Stimulated activated effector memory CD8-positive, alpha-beta T cell treated with anti-CD3 and anti-CD28 coated beads, Interleukin-12 subunit alpha, Interleukin-12 subunit beta, amount 100 ng/mL, for 72 hours (primary cell): ENCODE measurements around the gene GHR.

Experiments
- ATAC-seq: fragments of 150-1000 bp; cut with Tn5 transposase; 2 replicates; pipeline ENCODE4 v1.10.0; 2021
- DNase-seq, 2 donors: peaks; one replicate each; pipeline ENCODE4 v3.0.0; 2021 to 2022; ENCODE audit warnings: low spot score in 2 of 2
- H3K27ac Mint-ChIP-seq: one replicate; pipeline ENCODE4 v1.8.0; 2022; ENCODE audit warnings: mild to moderate bottlenecking, mixed read lengths
- H3K36me3 Mint-ChIP-seq: one replicate; pipeline ENCODE4 v1.8.0; 2022; ENCODE audit warnings: mild to moderate bottlenecking, mixed read lengths
- H3K4me1 Mint-ChIP-seq: one replicate; pipeline ENCODE4 v1.8.0; 2022; ENCODE audit warnings: mixed read lengths
- H3K4me3 Mint-ChIP-seq: one replicate; pipeline ENCODE4 v1.8.0; 2022; ENCODE audit warnings: mild to moderate bottlenecking, mixed read lengths
- H3K9me3 Mint-ChIP-seq: one replicate; pipeline ENCODE4 v1.8.0; 2022; ENCODE audit warnings: mixed read lengths

The GHR gene

GRCh38 chr5:42495914-42496313 lies 72.7 kb downstream of the GHR start:
- no peak overlapping the region for H3K4me3 Mint-ChIP-seq
- ATAC-seq, result no peak
- no peaks in the 10 kb centered on the region for H3K36me3 Mint-ChIP-seq
- H3K9me3 Mint-ChIP-seq, result no peaks in the 10 kb centered on the region
- DNase-seq, result no peak
- H3K27ac Mint-ChIP-seq, result no peak overlapping the region
- no peaks in the 10 kb centered on the region for H3K4me1 Mint-ChIP-seq

DNA sequence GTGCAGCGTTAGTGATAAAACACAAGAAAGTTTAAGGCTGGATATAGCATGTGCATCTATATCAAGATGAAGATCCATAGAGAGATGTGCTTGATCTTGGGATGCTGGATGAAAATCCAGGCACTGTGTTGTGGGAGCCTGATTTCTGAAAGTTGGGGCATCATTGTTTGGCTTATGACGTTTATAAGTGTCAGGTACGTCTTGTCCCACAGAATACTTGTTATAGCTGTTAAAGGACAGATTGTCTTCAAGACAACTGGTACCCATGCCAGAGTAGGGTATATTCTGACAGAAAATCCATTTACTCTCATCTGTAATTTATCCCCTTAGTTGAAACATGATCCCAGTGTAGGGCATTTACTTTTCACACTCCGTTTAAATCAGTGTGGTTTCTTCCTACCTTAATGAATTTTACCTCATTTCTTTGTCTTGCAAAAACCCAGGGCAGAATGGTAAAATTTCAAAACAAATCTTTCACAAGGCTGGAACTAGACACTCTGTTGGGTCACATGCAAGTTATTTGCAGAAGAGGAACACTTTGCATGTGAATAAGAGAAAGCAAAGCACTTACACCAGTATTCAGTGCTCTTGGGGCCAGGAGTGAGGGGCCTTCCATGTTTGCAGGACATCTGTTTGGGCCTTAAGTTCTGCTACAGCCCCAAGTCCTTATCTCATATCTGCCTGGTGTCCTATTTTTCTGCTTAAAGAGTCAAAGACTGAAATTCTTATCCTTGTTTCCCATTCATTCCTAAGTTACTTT lies 73.3 kb downstream of the GHR start:
- H3K27ac Mint-ChIP-seq, result no peak overlapping the region
- no peaks in the 10 kb centered on the region for H3K4me1 Mint-ChIP-seq
- no peaks in the 10 kb centered on the region for H3K36me3 Mint-ChIP-seq
- no peaks in the 10 kb centered on the region for H3K9me3 Mint-ChIP-seq
- no peak overlapping the region for H3K4me3 Mint-ChIP-seq
- ATAC-seq, result no peak
- DNase-seq, result no peak

DNA sequence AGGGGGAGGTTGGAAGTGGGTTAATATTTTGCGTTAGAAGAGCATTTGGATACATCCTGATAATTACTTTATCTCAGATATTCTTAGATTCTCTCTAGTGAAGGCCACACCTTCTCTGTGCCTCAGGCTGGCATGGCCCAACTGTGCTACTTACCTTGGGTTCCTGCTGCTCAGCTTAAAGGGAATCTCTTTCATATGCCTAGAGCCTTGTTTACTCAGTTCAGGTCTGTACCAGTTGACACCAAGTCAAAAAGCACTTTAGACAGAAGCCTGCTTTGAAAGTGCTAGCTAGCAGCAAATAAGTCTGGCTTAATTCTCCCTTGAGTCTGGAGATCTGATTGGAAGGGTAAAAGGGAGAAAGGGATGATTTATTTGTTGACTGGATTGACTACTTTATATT lies 74.8 kb downstream of the GHR start:
- H3K36me3 Mint-ChIP-seq, result no peaks in the 10 kb centered on the region
- DNase-seq, result no peak
- no peaks in the 10 kb centered on the region for H3K9me3 Mint-ChIP-seq
- no peak overlapping the region for H3K4me3 Mint-ChIP-seq
- no peaks in the 10 kb centered on the region for H3K4me1 Mint-ChIP-seq
- no peak overlapping the region for H3K27ac Mint-ChIP-seq
- no peak for ATAC-seq

DNA sequence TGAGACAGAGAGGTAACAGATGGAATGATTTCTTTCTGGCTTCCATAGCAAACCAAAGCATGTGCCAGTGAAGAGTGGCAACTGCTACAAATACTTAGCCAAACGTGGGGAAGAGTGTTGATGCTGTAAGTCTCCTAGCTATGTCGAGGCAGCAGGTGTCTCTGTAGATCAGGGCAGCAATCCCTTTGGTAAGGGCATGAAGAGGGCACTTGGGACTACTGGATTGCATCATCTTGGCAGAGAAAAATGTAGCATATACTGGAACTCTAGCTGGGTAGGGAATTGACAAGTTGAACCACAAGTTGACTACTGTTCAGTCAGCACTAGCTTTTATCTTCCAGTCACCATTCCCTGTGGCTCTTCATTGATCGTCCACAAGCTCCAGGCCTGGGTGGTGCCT lies 75.8 kb downstream of the GHR start:
- Mint-ChIP-seq H3K4me3 (no peak overlapping the region), H3K36me3 (no peaks in the 10 kb centered on the region)
- no peak for DNase-seq

DNA sequence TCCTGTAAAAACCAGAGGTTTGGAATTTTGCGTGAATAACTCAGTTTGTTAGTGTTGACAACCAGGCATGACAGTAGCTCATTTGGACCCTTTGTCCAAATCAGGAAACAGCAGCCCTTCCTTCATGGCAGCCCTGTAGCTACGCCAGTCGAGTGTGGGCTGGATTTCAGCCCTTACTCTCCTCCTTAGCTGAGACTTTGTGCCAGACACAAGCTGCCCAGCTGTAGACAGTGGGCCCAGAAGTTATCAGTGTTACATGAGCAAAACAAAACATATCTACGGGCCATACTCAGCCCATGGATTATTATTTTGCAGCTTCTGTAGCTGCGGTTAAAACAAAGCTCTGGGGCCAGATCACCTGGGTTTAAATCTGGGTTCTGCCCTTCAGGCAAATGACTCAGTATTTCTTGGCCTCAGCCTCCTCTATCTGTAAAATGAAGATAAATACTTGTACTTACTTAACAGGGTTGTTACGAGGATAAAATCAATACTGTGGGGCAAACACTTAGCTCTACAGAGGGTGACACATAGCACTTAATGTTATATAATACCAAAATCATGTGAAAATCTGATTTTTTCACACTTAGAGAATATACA lies 76.9 kb downstream of the GHR start:
- DNase-seq (no peak), ATAC-seq (no peak)
- Mint-ChIP-seq H3K27ac (no peak overlapping the region), H3K9me3 (no peaks in the 10 kb centered on the region), H3K4me3 (no peak overlapping the region), H3K36me3 (no peaks in the 10 kb centered on the region), H3K4me1 (no peaks in the 10 kb centered on the region)

More for the DNA sequence above, 75.8 kb downstream of the GHR start:
- no peaks in the 10 kb centered on the region for H3K9me3 Mint-ChIP-seq
- no peak for ATAC-seq
- no peaks in the 10 kb centered on the region for H3K4me1 Mint-ChIP-seq
- no peak overlapping the region for H3K27ac Mint-ChIP-seq

DNA sequence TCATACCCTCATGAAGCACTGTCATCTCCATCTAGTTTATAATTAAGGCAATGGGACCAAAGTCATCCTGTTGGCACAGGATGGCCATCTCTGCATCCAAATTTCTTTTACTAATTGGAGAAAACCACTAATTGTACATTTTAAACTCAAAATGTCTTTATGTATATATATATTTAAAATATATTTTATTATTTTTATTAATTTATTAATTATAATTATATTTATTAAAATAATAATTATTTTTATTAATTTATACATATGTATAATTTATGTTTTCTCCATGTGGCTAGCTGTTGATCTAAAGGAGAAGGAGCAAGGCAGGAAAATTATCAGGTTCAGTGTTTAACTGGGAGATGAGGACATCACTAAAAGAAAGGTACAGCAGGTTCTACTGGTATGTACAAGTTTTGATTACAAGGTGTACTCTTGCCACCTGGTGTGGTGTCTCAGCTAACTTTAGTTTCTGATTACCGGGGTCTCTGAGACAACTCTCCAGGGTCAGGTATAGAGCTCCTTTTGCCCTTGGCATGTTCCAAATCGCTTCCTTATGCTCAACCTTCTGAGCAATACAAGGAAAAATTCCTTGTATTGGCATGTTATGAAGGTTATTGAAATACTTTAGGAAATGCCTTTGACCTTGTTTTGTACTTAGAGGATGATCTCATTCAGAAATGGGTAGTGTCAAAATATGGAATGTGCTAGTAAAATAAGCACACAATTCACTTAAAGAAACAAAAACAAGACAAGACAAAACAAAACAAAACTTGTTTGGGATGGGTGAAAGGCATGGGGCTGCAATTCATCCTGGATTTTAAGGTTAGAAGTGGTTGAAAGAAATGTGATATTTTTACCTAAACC lies 79.6 kb downstream of the GHR start:
- no peaks in the 10 kb centered on the region for H3K36me3 Mint-ChIP-seq
- H3K4me3 Mint-ChIP-seq, result no peak overlapping the region
- no peak for DNase-seq
- H3K27ac Mint-ChIP-seq, result no peak overlapping the region
- H3K9me3 Mint-ChIP-seq, result no peaks in the 10 kb centered on the region
- ATAC-seq, result no peak
- no peaks in the 10 kb centered on the region for H3K4me1 Mint-ChIP-seq

DNA sequence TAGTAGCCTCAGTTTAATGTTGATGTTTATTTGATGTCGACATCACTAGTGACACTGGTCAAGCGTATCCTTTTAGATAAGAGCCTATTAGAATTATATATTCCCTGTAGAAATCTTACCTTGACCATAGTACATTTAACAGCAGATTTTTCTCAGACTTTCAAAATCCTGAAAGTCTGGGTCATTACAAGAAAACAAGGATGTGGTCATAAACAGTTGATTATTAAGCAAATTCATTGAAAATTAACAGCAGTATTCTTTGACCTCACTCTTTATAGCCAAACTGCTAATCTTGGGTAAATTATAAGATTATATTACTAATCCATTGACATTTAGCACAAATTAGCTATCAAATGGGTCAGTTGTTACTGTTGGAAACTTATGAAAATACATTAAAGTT lies 83.4 kb downstream of the GHR start:
- H3K36me3 Mint-ChIP-seq, result no peaks in the 10 kb centered on the region
- ATAC-seq (no peak), DNase-seq (no peak)
- no peaks in the 10 kb centered on the region for H3K9me3 Mint-ChIP-seq
- no peaks in the 10 kb centered on the region for H3K4me1 Mint-ChIP-seq
- H3K4me3 Mint-ChIP-seq, result no peak overlapping the region
- no peak overlapping the region for H3K27ac Mint-ChIP-seq

- DNase-seq (no peak), ATAC-seq (peak; percentile 42)
- Mint-ChIP-seq H3K36me3 (no peaks in the 10 kb centered on the region), H3K27ac (no peak overlapping the region), H3K4me1 (no peaks in the 10 kb centered on the region), H3K9me3 (no peaks in the 10 kb centered on the region), H3K4me3 (no peak overlapping the region)
Measured at GRCh38 chr5:42507451-42508097, 84.3 kb downstream of the GHR start.

- no peak for DNase-seq
- Mint-ChIP-seq H3K4me1 (no peaks in the 10 kb centered on the region), H3K36me3 (no peaks in the 10 kb centered on the region), H3K4me3 (no peak overlapping the region), H3K9me3 (no peaks in the 10 kb centered on the region), H3K27ac (no peak overlapping the region)
- ATAC-seq, result no peak
Measured at GRCh38 chr5:42513246-42513645, 90.0 kb downstream of the GHR start.

- no peaks in the 10 kb centered on the region for H3K36me3 Mint-ChIP-seq
- H3K4me1 Mint-ChIP-seq, result no peaks in the 10 kb centered on the region
- DNase-seq, result no peak
- ATAC-seq, result no peak
- H3K9me3 Mint-ChIP-seq, result no peaks in the 10 kb centered on the region
- no peak overlapping the region for H3K4me3 Mint-ChIP-seq
- H3K27ac Mint-ChIP-seq, result no peak overlapping the region
Measured at GRCh38 chr5:42514754-42515153, 91.5 kb downstream of the GHR start.

GRCh38 chr5:42515504-42515903 lies 92.3 kb downstream of the GHR start:
- Mint-ChIP-seq H3K9me3 (no peaks in the 10 kb centered on the region), H3K4me1 (no peaks in the 10 kb centered on the region), H3K4me3 (no peak overlapping the region), H3K36me3 (no peaks in the 10 kb centered on the region), H3K27ac (no peak overlapping the region)
- ATAC-seq (no peak), DNase-seq (no peak)

- no peak overlapping the region for H3K4me3 Mint-ChIP-seq
- H3K27ac Mint-ChIP-seq, result no peak overlapping the region
- ATAC-seq (no peak), DNase-seq (no peak)
- no peaks in the 10 kb centered on the region for H3K36me3 Mint-ChIP-seq
- H3K9me3 Mint-ChIP-seq, result no peaks in the 10 kb centered on the region
- H3K4me1 Mint-ChIP-seq, result no peaks in the 10 kb centered on the region
Measured at GRCh38 chr5:42516282-42517042, 93.2 kb downstream of the GHR start.

DNA sequence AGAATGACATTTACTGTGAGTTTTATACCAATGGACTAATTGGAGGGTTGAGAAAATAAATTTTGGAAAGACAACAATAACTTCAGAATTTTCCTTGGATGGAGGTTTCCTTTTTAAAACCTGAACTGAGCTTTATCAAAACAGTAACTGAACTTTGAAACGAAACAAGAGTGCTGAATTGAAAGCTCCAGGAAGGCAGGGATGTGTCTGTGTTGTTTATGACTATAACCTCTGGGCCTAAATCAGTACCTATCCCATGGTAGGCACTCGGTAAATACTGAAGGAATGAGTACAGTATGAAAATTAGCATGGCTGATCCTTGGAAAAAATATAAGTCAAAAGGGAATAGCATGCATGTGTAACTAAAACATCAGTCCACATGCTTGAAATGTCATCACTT lies 93.9 kb downstream of the GHR start:
- DNase-seq (no peak), ATAC-seq (no peak)
- no peaks in the 10 kb centered on the region for H3K9me3 Mint-ChIP-seq
- no peaks in the 10 kb centered on the region for H3K36me3 Mint-ChIP-seq
- H3K27ac Mint-ChIP-seq, result no peak overlapping the region
- H3K4me3 Mint-ChIP-seq, result no peak overlapping the region
- H3K4me1 Mint-ChIP-seq, result no peaks in the 10 kb centered on the region

DNA sequence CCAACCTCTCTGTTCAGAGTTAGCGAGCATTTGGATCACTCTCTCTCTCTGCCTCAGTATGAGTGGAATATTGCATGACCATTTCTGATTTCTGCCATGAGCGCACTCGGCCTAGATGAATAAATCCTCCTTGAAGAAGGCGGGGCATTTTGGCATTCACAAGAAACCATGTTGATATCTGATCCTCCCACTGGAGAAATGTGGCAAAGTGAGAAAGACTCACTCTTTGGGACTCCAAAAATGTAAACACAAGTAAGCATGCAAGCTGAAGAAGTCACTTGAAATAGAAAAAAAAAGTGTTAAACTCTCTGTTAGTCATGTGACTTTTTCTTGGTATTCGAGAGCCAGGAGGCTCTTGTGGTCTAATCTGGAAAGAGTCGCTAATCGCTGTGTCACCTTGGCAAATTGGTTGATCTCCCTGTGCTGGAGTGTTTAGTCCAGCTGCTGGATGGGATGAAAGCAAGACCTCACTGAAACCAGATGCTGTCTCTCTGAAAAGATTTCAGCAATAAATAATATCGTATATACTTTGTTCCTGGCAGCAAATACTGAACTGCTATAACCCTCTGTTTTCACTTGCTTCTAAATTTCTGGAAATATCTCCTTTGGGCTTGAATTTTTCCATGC lies 95.5 kb downstream of the GHR start:
- H3K27ac Mint-ChIP-seq, result no peak overlapping the region

More for the DNA sequence above, 95.5 kb downstream of the GHR start:
- ATAC-seq, result no peak
- no peak for DNase-seq
- Mint-ChIP-seq H3K9me3 (no peaks in the 10 kb centered on the region), H3K4me3 (no peak overlapping the region), H3K4me1 (no peaks in the 10 kb centered on the region), H3K36me3 (no peaks in the 10 kb centered on the region)
